Measurements from ENCODE around the gene AK4.

DNA sequence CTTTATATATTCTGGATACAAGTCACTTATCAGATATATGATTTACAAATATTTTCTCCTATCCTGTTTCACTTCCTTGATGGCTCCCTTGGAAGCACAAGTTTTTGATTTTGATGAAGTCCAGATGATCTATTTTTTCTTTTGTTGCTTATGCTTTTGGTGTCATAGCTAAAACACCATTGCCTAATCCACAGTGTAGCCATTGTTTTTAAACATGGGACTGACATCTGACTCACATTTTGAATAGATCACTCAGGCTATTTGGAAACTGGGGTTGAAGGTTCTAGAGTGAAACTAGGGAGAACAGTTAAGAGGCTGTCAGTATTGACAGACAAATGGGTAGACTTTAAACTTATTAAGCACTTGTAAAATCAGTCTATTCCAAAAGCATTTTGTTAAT lies 16.6 kb downstream of the AK4 start:
- TF ChIP-seq, protein P1, sequence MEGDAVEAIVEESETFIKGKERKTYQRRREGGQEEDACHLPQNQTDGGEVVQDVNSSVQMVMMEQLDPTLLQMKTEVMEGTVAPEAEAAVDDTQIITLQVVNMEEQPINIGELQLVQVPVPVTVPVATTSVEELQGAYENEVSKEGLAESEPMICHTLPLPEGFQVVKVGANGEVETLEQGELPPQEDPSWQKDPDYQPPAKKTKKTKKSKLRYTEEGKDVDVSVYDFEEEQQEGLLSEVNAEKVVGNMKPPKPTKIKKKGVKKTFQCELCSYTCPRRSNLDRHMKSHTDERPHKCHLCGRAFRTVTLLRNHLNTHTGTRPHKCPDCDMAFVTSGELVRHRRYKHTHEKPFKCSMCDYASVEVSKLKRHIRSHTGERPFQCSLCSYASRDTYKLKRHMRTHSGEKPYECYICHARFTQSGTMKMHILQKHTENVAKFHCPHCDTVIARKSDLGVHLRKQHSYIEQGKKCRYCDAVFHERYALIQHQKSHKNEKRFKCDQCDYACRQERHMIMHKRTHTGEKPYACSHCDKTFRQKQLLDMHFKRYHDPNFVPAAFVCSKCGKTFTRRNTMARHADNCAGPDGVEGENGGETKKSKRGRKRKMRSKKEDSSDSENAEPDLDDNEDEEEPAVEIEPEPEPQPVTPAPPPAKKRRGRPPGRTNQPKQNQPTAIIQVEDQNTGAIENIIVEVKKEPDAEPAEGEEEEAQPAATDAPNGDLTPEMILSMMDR (conservative IDR thresholded peaks at IDR 0.05; ENCODE audit: low read depth, low read length) = no peak
- TF ChIP-seq SMC3 (IDR thresholded peaks at IDR 0.05; ENCODE audit: low read depth, low read length) = no peak
- TF ChIP-seq POLR2A (IDR thresholded peaks at IDR 0.05; ENCODE audit: low read depth, low read length) = no peak
- TF ChIP-seq RFX5 (IDR thresholded peaks at IDR 0.05; ENCODE audit: low read depth, low read length) = no peak
- no peak for TF ChIP-seq MXI1 (IDR thresholded peaks at IDR 0.05; ENCODE audit: borderline replicate concordance, low read depth, low read length)
- TF ChIP-seq, protein P2, sequence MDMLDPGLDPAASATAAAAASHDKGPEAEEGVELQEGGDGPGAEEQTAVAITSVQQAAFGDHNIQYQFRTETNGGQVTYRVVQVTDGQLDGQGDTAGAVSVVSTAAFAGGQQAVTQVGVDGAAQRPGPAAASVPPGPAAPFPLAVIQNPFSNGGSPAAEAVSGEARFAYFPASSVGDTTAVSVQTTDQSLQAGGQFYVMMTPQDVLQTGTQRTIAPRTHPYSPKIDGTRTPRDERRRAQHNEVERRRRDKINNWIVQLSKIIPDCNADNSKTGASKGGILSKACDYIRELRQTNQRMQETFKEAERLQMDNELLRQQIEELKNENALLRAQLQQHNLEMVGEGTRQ (IDR thresholded peaks at IDR 0.05; ENCODE audit: low read depth, low read length) = no peak

Data from IMR-90 (cell line).